ENCODE results near the gene SEPTIN5.
A peak's percentile ranks its signal among the peaks of the same experiment; 100 is the strongest.
"Not testable (repeated sequence)": the region's sequence is repeated elsewhere in the genome, so short reads cannot be mapped to it uniquely, and the experiment has no call there.

Gene SEPTIN5

DNA sequence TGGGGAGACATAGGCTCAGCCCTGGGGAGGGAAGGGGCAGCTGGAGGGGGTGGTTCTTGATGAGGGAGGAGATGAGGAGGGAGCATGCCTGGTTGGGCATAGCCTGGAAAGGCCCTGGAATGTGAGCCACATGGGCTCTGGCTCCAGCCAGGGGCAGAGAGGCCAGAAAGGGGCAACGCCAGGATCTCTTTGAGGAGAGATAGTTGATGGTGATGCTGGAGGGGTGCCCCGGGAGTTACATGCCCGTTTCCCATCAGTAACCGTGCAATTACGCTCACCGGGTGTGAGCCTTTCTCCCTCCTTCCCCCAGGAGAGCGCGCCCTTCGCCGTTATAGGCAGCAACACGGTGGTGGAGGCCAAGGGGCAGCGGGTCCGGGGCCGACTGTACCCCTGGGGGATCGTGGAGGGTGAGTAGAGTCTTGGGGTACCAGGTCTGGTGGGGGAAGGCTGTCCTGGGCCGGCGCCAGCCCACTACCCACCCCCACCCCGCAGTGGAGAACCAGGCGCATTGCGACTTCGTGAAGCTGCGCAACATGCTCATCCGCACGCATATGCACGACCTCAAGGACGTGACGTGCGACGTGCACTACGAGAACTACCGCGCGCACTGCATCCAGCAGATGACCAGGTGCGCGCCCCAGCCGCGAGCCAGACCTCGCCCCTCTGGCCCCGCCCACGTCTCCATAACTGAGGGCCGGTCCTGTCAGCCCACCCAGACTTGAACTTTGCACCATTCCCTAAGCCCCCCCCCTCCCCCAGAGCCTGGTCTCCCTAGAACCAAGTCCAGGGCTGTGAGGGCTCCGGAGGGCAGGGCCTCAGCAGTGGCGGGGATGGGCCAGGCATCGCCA, 7.3 kb downstream of the SEPTIN5 start:
- no peak for DNase-seq

DNA sequence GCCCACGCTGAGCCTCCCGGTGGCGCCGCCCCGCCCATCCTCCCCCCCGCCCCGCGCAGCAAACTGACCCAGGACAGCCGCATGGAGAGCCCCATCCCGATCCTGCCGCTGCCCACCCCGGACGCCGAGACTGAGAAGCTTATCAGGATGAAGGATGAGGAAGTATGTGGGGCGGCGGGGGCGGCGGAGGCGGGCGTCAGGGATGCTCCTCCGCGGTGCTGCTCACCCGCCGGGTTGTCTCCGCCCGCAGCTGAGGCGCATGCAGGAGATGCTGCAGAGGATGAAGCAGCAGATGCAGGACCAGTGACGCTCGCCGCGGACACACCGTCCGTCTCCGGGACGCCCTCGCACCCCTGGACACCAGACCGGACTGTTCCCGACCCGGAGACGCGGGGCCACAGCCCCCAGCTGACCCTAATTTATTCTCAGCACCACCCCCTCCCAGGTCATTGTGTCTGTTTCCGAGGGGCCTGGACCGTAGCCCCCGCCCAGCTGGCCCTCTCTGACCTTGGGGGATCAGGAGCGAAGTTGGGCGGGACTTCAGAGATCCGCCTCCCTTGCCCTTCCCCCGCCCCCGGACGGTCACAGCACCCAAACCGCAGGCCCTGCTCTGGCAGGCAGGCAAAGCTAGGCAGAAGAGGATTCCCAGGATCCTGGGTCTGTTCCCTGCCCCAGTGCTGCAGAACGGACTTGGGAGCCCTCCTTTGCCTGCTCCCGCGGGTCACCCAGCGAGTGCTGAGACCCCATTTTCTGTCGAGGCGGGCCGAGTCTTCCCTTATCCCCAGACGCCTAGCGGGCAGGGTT, 8.1 kb downstream of the SEPTIN5 start:
- DNase-seq: no peak

DNA sequence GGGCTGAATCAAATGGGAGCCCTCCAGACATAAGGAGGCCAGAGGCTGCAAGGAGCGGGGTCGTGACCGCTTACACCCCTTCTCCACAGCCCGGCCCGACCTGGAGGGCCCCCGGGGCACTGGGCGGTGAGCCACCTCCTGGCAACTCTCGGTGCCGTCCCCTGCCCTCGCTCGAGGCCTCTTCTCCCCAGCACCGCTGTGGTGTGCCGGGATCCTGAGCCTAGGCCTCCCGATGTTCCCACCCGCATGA, 8.6 kb downstream of the SEPTIN5 start:
- no peak for DNase-seq

DNA sequence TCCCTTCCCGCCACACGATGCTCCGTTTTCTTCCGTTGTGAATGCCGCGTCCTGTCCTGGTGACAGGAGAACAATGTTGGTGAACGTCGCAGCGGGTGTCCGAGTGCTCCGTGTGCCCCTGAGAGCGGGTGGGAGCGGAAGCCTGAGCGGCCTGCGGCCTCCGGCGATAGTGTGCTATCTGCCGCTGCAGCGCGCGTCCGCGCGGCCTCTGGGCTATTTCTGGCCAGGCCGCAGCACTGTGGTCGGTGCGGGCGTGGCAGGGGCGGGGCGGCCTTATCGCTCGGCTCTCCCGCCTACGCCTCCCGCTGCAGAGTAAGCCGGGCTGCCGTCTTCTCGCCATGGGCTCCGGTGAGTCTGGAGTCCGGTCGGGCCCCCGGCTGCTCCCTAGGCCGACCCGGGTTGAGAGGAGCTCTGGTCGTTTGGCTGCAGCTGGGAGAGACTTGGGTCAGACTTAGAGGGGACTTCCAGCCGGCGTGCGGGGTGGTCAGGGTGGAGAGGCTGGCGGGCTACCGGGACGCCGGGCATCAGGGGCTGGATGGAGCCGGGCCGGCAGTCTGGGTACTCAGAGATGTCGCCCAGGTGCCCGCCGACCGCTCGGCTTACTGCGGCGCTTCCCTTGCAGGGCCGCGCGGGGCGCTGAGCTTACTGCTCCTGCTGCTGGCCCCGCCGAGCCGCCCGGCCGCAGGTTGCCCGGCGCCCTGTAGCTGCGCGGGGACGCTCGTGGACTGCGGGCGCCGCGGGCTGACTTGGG, 9.1 kb downstream of the SEPTIN5 start, which contains the start of gene GP1BB:
GP1BB (plus strand) TSS at position 308 of the 751 bp plus-strand sequence; CDS start at position 339, 31 bp downstream.
- DNase-seq: peak; percentile 68

DNA sequence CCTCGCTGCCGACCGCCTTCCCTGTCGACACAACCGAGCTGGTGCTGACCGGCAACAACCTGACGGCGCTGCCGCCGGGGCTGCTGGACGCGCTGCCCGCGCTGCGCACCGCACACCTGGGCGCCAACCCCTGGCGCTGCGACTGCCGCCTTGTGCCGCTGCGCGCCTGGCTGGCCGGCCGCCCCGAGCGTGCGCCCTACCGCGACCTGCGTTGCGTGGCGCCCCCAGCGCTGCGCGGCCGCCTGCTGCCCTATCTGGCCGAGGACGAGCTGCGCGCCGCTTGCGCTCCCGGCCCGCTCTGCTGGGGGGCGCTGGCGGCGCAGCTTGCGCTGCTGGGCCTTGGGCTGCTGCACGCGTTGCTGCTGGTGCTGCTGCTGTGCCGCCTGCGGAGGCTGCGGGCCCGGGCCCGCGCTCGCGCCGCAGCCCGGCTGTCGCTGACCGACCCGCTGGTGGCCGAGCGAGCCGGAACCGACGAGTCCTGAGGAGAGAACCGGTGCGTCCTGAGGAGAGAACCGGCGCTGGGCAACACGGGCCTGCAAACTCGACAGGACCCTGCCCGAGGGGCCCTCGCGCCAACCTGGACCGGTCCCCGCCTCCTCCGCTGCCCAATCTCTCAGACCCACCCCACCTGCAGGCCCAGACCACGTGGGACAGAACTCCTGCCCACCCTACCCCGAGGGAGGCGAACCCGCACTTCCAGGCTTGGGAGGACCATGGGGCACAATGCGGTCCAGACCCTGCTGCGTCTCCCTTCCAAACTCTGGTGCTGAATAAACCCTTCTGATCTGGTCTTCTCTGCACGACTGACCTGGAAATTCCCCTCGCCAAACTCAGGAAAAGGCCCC, 9.9 kb downstream of the SEPTIN5 start:
- DNase-seq: peak; percentile 61

DNA sequence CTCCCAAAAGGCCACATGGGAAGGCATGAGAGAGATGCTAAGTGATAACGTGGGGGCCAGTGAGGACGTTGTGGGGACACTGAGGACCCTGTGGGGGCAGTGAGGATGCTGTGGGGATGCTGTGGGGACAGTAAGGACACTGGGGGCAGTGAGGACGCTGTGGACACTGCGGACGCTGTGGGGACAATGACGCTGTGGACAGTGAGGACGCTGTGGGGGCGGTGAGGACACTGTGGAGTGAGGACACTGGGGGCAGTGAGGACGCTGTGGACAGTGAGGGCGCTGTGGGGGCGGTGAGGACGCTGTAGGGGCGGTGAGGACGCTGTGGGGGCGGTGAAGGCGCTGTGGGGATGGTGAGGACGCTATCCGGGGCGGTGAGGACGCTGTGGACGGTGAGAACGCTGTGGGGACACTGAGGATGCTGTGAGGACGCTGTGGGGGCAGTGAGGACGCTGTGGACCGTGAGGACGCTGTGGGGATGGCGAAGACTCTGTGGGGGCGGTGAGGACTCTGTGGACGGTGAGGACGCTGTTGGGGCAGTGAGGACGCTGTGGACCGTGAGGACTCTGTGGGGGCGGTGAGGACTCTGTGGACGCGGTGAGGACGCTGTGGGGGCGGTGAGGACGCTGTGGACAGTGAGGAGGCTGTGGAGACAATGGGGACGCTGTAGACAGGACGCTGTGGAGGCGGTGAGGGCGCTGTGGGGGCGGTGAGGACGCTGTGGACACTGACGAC, 10.8 kb downstream of the SEPTIN5 start:
- DNase-seq: no peak

DNA sequence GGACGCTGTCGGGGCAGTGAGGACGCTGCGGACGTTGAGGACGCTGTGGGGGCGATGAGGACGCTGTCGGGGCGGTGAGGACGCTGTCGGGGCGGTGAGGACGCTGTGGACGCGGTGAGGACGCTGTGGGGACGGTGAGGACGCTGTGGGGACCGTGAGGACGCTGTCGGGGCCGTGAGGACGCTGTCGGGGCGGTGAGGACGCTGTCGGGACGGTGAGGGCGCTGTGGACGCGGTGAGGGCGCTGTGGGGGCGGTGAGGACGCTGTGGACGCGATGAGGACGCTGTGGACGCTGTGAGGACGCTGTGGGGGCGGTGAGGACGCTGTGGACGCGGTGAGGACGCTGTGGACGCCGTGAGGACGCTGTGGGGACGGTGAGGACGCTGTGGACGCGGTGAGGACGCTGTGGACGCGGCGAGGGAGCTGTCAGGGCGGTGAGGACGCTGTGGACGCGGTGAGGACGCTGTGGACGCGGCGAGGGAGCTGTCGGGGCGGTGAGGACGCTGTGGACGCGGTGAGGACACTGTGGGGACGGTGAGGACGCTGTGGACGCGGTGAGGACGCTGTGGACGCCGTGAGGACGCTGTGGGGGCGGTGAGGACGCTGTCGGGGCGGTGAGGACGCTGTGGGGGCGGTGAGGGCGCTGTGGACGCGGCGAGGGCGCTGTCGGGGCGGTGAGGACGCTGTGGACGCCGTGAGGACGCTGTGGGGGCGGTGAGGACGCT, 11.9 kb downstream of the SEPTIN5 start:
- not testable (repeated sequence) for DNase-seq

DNA sequence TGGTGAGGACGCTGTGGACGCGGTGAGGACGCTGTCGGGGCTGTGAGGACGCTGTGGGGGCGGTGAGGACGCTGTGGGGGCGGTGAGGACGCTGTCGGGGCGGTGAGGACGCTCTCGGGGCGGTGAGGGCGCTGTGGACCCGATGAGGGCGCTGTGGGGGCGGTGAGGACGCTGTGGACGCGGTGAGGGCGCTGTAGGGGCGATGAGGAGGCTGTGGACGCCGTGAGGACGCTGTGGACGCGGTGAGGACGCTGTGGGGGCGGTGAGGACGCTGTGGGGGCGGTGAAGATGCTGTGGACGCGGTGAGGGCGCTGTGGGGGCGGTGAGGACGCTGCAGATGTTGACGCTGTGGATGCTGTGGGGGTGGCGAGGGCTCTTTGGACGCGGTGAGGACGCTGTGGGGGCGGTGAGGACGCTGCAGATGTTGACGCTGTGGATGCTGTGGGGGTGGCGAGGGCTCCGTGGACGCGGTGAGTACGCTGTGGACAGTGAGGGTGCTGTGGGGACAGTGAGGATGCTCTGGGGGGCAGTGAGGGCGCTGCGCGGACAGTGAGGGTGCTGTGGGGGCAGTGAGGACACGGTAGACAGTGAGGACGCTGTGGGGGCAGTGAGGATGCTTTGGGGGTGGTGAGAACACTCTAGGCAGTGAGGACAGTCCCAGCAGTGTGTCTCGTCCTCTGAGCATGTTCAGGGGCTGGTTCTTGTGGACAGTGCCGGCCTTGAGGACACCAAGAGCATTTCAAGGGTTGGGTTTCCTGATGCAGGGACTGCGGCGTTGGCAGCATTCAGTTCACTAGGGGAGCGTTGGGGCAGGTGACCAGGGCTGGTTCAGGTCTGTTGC, 13.2 kb downstream of the SEPTIN5 start:
- DNase-seq: no peak

DNA sequence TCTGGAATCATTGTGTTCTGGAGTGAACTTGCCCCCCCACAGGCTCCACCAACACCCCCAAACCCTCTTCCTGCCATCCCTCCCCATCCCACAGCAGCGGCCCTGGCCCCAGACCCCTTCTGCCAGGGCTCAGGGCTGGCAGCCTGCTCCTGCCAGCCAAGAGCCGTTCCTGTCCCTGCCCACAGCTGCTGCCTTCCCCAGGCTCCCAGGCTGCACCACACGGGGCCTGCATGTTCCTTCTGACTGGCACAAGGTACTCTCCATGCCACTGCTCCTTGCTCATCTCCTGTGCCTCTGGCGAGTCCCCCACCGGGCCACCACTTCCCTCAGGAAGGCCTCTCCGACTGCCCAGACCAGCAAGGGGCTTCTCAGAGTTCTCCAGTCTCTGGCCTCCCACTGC, 14.0 kb downstream of the SEPTIN5 start:
- no peak for DNase-seq

DNA sequence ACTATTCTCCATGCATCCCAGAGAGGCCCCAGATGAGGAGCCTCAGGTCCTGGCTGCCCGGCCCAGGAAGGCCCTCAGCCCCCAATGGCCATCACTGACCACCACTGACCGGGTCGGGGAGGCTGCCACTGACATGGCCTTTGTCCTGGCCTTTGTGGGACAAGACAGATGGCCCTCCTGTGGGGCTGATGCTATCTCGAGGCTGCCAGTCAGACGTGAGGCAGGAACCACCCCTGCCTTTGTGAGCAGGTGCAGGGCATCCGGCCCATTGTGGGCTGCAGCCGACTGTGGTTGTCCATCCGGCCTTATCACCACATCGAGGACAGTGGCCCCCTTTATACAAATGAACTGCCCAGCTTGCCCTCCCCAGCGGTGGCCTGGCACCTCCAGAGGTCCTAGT, 14.5 kb downstream of the SEPTIN5 start:
- no peak for DNase-seq

DNA sequence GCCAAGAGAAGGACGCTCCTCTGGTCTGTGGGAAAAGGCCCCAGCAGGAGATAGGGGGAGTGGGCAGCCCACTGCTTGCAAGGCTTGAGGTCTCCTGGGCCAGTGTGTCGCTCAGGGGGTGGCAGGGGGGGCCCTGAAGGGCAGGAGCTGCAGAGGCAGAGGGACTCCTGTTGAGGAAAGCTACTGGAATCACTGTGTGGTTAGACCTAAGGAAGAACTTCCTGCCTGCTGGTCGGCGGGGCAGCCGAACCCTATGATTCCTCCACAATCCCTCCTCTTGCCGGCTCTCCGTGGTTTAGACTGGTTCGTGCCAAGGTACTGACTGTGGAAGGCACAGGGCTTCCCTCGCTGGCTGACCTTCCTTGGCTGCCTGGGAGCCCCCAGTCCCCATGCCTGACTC, 15.2 kb downstream of the SEPTIN5 start:
- DNase-seq: no peak

DNA sequence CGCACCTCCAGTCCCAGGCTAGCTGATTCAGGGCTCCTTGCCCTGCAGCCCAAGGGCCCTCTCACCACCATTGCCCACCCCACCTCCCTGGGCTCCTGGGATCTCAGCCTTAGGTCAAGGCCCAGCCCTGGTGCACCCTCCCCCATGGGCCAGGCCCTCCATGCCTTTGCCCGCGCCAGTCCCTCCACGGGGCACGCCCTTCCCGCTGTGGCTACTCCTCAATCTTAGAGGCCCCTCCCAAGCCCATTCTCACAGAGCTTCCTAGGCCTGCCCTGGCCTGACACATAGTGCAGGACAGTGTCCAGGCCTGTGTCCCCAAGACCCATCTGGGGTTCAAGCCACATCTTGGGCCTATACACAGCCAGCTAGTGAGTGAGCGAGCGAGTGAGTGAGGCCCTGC, 15.9 kb downstream of the SEPTIN5 start:
- no peak for DNase-seq

DNA sequence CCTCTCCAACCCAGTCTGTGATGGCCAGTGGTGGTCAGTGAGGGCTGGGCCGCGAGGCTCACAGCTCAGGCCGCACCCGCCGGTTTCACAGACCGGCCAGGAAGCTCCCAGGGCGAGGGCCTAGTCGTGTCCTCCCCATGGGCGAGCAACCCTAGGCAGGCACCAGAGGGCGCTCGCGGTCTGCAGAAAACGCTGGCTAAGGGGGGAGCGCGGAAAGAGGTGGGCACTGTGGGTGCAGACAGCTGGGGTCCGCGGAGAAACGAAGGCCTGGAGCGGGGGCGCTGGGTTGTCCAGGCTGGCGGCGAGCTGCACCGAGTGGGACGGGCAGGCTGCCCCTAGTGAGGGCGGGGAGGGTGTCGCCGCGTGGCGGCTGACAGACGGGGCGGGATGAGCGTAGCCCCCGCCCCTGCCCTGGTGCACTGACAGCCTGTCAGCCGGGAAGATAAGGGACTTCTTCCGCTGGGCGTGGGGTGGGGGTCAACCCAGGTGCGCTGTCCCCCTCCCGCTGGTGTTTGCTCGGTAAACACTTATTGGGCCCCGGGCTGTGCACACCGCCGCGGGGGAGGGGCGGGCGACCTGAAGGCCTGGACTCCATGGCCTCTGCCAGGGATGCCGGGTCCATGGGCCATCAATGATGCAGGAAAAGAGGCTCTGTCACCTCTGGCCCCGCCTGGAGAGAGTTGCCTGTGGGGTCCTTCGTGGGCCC, 16.5 kb downstream of the SEPTIN5 start:
- peak; percentile 71 for DNase-seq

DNA sequence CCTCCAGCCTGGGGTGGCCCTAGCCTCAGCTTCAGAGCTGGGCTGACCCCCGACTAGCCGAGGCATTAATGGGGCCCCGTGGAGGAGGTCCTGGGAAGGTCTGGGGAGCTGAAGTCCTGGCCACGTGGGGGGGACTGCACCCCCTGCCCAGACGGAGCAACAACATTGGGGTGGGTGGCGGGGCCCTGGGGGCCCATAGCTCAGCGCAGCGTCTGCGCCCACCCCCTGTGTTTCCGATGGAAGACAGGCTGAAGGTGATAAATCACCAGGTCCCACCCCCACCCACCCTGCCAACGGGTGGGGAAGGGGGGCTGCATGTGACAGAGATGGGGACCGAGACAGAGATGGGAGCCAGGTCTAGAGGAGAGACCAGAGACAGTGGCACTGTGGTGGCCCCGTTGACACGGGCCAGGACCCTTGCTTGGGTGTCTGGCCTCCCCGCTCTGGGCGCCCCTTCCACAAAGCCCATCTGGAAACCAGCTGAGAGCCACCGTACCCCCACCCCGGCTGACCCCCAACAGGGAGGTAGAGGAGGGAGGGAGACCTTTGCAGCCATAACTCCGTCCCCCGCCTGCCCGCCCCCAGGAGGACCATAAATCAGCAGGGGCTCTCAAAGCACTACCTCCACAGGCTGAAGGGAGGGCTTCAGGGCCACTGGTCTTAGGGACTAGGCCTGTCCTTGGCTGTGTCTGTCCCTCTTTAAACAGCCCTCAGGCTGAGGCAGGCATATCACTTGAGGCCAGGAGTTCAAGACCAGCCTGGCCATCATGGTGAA, 17.2 kb downstream of the SEPTIN5 start:
- no peak for DNase-seq

DNA sequence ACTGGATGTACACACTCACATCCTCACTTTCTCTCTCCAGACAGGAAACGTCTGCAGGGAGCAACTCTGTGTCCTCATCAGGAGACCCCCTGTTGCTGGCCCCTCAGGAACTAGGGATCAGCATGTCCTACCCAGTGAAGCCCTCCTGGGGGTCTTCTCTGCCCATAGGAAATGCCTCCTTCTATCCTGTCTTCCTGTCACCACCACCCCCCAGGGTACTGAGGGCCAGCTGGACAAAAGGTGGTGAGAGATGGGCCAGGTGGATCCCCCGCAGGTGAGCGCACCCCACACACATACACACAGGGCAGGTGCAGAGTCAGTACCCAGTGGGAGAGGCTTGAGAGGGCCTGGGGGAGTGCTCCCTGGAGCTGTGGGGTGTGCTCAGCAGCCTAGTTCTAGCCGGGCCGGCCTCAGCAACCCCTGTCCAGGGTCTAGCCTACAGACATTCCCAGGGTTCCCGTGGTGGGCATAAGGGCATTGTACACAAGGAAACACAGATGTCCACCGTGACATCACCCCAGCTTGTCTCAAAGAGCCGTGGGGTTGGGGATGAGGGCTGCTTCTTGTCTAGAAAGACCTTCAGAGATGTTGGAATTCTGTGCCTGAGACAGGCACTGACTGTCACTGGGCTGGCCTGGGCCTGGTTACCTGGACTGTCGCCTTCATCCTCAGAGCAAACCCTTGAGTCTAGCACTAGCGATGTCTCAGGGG, 18.3 kb downstream of the SEPTIN5 start:
- DNase-seq: no peak

DNA sequence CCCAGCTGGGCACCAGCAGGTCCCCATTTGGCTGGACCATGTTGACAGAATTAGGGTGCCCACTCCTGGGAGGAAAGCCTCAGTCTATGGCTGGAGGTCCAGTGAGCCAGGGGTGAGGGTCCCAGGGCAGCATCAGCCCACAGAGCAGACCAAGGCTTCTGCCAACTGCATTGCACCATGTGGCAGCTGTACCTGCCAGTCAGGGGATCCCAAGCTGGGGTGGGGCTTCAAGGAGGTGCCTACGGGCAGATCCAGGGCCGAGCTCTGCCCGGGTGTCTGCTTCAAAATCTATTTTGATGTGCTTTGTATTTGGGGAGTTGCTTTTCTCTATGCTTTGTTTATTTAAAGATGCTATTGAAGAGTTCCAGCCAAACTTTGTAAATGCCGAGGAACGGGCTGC, 19.5 kb downstream of the SEPTIN5 start:
- no peak for DNase-seq

DNA sequence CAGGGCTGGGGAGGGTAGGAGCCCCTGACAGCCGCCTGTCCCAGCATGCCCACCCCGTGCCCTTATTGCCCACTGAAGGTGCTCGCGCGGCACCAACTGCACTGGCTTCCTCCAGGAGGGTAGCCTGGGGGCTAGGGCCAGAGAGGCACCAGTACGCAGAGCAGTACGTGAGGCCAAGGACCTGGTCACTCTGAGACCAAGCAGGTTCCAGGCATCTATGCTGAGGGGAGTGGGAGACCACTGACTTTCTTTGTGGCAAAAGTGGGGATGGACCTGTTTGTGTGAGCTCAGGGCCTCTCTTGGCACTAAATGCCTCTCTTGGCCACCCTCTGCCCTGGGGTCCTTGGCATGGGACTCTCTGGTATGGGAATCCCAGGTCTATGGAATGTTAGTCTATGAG, 19.9 kb downstream of the SEPTIN5 start:
- DNase-seq: no peak

DNA sequence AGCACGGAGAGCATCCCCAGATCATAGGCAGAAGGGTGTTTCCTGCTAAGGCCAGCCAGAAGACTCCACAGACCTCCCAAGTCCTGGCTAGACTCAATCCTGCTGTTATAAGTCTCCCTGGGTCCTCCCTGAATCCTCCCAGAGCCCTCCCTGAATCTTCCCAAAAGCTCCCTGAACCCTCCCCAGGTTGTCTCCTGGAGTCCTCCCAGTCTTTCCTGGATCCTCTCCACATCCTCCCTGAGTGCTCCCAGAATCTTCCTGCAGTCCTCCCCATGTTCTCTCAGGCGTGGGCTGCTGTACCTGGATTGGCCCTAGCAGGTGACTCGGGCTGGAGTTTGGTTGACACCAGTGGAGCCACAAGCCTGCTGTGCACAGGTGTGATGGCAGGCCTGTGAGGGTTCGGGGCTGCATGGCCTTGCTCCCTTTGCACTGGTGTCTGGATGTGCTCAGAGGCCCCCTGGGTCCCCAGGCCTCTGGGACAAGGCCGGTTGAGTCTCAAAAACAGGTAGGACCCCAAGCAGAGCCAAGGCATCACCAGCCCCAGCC, 20.6 kb downstream of the SEPTIN5 start:
- DNase-seq: no peak

Measured in DMS53 (cell line).